Endothelial cell of umbilical vein (primary cell): ENCODE data around the gene MTR. TPM values are rescaled to one million over a fixed set of nuclear protein-coding genes. Genes with fewer than 3 reads are reported as not detected.

ENCODE experiments used
- BruUV-seq: library from RNA; stranded (reverse); fragments of 400-500 nt; replicated peaks from 2 replicates; lab custom pipeline; 2021; lab: Mats Ljungman, UMichigan
- CTCF ChIA-PET: fragments of 300-600, 350-600 bp; sonication (Branson Sonifier 250); formaldehyde crosslinking; loops from one replicate; lab custom pipeline; 2021; ENCODE audit warnings: antibody characterized with exemption, inconsistent platforms; lab: Charles Lee
- POLR2A ChIA-PET: fragments of 300-600, 350-600 bp; sonication (Branson Sonifier 250); formaldehyde crosslinking; loops from one replicate; lab custom pipeline; 2021; ENCODE audit warnings: antibody characterized with exemption, inconsistent platforms; lab: Charles Lee
- DNase-seq: peaks from one replicate; pipeline ENCODE4 v3.0.0-alpha.2; 2011; ENCODE audit warnings: low read depth, low spot score
- FAIRE-seq: peaks from 2 replicates; lab custom pipeline; 2011; peaks lifted over from hg19 to GRCh38; lab: Jason Lieb, UNC
- H2AFZ ChIP-seq: 2 replicates; pipeline ENCODE4 v1.6.0; 2012; ENCODE audit warnings: low read depth, low read length, control low read depth, inconsistent platforms
- H3K27ac ChIP-seq: 2 replicates; pipeline ENCODE4 v1.5.1; 2011; ENCODE audit warnings: low read depth, mild to moderate bottlenecking, control low read depth, low read length, moderate library complexity; ENCODE audit not compliant: insufficient read depth
- H3K27me3 ChIP-seq, 2 experiments: 2 replicates each; pipeline versions ENCODE4 v1.6.0 to v1.6.1; 2011; ENCODE audit warnings: low read length in 2 of 2, mixed read lengths in 1 of 2; ENCODE audit not compliant: control insufficient read depth in 2 of 2, insufficient read depth in 2 of 2
- H3K36me3 ChIP-seq, 2 experiments: 2 replicates in 1 of 2; 3 replicates in 1 of 2; pipeline ENCODE4 v1.5.1; 2011; ENCODE audit warnings: low read length in 2 of 2, mild to moderate bottlenecking in 1 of 2, moderate library complexity in 1 of 2; ENCODE audit not compliant: control insufficient read depth in 2 of 2, insufficient read depth in 2 of 2; ENCODE audit errors: extremely low read depth in 1 of 2
- H3K4me1 ChIP-seq: 3 replicates; pipeline ENCODE4 v1.5.1; 2011; ENCODE audit warnings: mild to moderate bottlenecking, low read length; ENCODE audit not compliant: control insufficient read depth, insufficient read depth; ENCODE audit errors: extremely low read depth
- H3K4me2 ChIP-seq: 2 replicates; pipeline ENCODE4 v1.6.1; 2011; ENCODE audit warnings: low read length, control low read depth, mixed read lengths; ENCODE audit not compliant: insufficient read depth
- H3K4me3 ChIP-seq, 3 experiments: fragments of 200-600 bp in 1 of 3; sonication (generic), shearing (Covaris generic) in 1 of 3; replicated peaks in 1 of 3; 2 replicates each; pipeline ENCODE4 v1.5.1; 2011 to 2016; ENCODE audit warnings: control low read depth in 3 of 3, low read length in 3 of 3, mild to moderate bottlenecking in 2 of 3, inconsistent platforms in 1 of 3, low read depth in 1 of 3, moderate library complexity in 1 of 3; ENCODE audit not compliant: insufficient read depth in 1 of 3
- H3K79me2 ChIP-seq: 2 replicates; pipeline ENCODE4 v1.6.0; 2012; ENCODE audit warnings: low read length, inconsistent platforms; ENCODE audit not compliant: control insufficient read depth, insufficient read depth
- H3K9ac ChIP-seq: replicated peaks from 2 replicates; pipeline ENCODE3; 2011; ENCODE audit warnings: low read length, control low read depth; ENCODE audit not compliant: insufficient read depth; ENCODE audit errors: extremely low read depth
- H3K9me1 ChIP-seq: replicated peaks from 3 replicates; pipeline ENCODE4 v1.6.0; 2011; ENCODE audit warnings: mild to moderate bottlenecking, low read length; ENCODE audit not compliant: control insufficient read depth, insufficient read depth; ENCODE audit errors: extremely low read depth
- H3K9me3 ChIP-seq: replicated peaks from 2 replicates; pipeline ENCODE4 v1.5.1; 2012; ENCODE audit warnings: low read length, inconsistent platforms; ENCODE audit not compliant: control insufficient read depth, insufficient read depth
- H4K20me1 ChIP-seq: replicated peaks from 2 replicates; pipeline ENCODE3; 2011; ENCODE audit warnings: mild to moderate bottlenecking, low read length; ENCODE audit not compliant: control insufficient read depth, insufficient read depth; ENCODE audit errors: extremely low read depth
- EZH2 ChIP-seq: IDR thresholded peaks from 2 replicates; pipeline ENCODE4 v1.6.1; 2012; ENCODE audit warnings: borderline replicate concordance, low read depth, mild to moderate bottlenecking, moderate library complexity, low read length, inconsistent platforms; ENCODE audit not compliant: severe bottlenecking
- FOS ChIP-seq: IDR thresholded peaks from 2 replicates; pipeline ENCODE4 v1.6.1; 2011; ENCODE audit warnings: mild to moderate bottlenecking, low read length, moderate library complexity, borderline replicate concordance; ENCODE audit not compliant: insufficient read depth
- GATA2 ChIP-seq: IDR thresholded peaks from 2 replicates; pipeline ENCODE4 v1.7.0; 2011; ENCODE audit warnings: low read depth, mild to moderate bottlenecking, moderate library complexity, mixed read lengths, low read length; ENCODE audit not compliant: insufficient read length, insufficient read depth
- JUN ChIP-seq: IDR thresholded peaks from 2 replicates; pipeline ENCODE4 v1.6.1; 2011; ENCODE audit warnings: borderline replicate concordance, low read depth; ENCODE audit not compliant: insufficient read length, insufficient read depth
- MYC ChIP-seq: IDR thresholded peaks from one replicate; pipeline ENCODE4 v1.6.1; 2011; ENCODE audit warnings: mild to moderate bottlenecking, low read depth, low read length
- POLR2A ChIP-seq: IDR thresholded peaks from 2 replicates; pipeline ENCODE4 v1.6.1; 2012; ENCODE audit warnings: low read depth, mild to moderate bottlenecking, control low read depth, low read length
- POLR2AphosphoS5 ChIP-seq: IDR thresholded peaks from 2 replicates; pipeline ENCODE4 v1.6.1; 2012; ENCODE audit warnings: low read depth, mild to moderate bottlenecking, control low read depth, low read length, moderate library complexity; ENCODE audit not compliant: insufficient read depth
- dilution Hi-C: fragments of 300-500 bp; cut with MboI; formaldehyde crosslinking; loops from one replicate; pipeline ENCODE4 v1.15.0; 2019; ENCODE audit warnings: low sequenced_read_pairs; ENCODE audit not compliant: extremely low pct_ligation_motif_present
- intact Hi-C: fragments of 100-400 bp; cut with micrococcal nuclease; formaldehyde crosslinking; loops from one replicate; pipeline ENCODE4 v1.10.0; 2022
- polyA plus RNA-seq, 4 experiments: library from polyadenylated mRNA; depleted of rRNA in 3 of 4; stranded (reverse) in 3 of 4; unstranded in 1 of 4; fragments of >200 nt; gene quantifications; 2 replicates each; pipeline versions ENCODE4 v1.2.1 to v1.2.3, GENCODE V29; 2011 to 2012; ENCODE audit warnings: missing spikeins in 1 of 4
- total RNA-seq: library from RNA; stranded (reverse); gene quantifications from 2 replicates; pipeline ENCODE4 v1.2.3, GENCODE V29; 2021
- TF ChIP-seq, protein P1 (sequence below), 2 donors: IDR thresholded peaks; 1 replicate in 1 of 2; 2 replicates in 1 of 2; pipeline ENCODE4 v1.5.1; 2011; ENCODE audit warnings: low read length in 2 of 2, mild to moderate bottlenecking in 2 of 2, moderate library complexity in 2 of 2, control low read depth in 1 of 2, inconsistent platforms in 1 of 2, low read depth in 1 of 2; ENCODE audit not compliant: insufficient read depth in 1 of 2; ENCODE audit errors: extremely low read depth in 1 of 2
- TF ChIP-seq, protein P2 (sequence below): IDR thresholded peaks from 2 replicates; pipeline ENCODE4 v1.6.1; 2011; ENCODE audit not compliant: insufficient read depth, insufficient read length

Gene MTR
- total and polyA plus RNA-seq, 2 donors (not counting 3 experiments of a cell fraction or from before 2014, with no cell fraction given): 6.7 to 45.2 TPM

DNA sequence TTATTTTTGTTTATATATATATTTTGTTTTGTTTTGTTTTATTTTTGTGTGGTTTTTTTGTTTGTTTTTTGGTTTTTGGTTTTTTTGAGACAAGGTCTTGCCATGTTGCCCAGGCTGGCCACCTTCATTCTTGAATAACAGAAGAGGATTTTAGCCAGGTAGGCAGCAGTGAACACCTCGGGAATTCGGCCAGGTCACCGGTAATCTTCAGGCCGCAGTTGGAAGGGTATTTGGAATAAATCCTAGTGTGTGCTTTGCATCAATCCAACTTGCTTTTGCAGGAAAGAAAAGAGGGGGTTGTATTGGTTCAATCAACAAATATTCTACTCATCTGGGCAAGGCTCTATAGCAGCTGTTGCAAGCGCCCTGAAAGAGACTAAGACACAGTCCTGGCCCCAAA is 155.3 kb downstream of the MTR start:
- Histone ChIP-seq H3K9me1 (no peaks in the 10 kb centered on the region), H3K4me3 (no peak overlapping the region), H3K9me3 (no peaks in the 10 kb centered on the region), H3K4me2 (no peak overlapping the region), H3K36me3 (no peaks in the 10 kb centered on the region), H3K4me1 (no peaks in the 10 kb centered on the region), H3K27me3 (no peaks in the 10 kb centered on the region), H2AFZ (no peak overlapping the region), H3K79me2 (no peaks in the 10 kb centered on the region), H3K27ac (no peak overlapping the region), H4K20me1 (no peaks in the 10 kb centered on the region), H3K9ac (no peak overlapping the region)
- FAIRE-seq: no peak
- TF ChIP-seq, protein P1, sequence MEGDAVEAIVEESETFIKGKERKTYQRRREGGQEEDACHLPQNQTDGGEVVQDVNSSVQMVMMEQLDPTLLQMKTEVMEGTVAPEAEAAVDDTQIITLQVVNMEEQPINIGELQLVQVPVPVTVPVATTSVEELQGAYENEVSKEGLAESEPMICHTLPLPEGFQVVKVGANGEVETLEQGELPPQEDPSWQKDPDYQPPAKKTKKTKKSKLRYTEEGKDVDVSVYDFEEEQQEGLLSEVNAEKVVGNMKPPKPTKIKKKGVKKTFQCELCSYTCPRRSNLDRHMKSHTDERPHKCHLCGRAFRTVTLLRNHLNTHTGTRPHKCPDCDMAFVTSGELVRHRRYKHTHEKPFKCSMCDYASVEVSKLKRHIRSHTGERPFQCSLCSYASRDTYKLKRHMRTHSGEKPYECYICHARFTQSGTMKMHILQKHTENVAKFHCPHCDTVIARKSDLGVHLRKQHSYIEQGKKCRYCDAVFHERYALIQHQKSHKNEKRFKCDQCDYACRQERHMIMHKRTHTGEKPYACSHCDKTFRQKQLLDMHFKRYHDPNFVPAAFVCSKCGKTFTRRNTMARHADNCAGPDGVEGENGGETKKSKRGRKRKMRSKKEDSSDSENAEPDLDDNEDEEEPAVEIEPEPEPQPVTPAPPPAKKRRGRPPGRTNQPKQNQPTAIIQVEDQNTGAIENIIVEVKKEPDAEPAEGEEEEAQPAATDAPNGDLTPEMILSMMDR (IDR thresholded peaks at IDR 0.05; ENCODE audit: extremely low read depth in 1 of 2, insufficient read depth in 1 of 2, low read depth in 1 of 2, low read length in 2 of 2): no peak
- TF ChIP-seq POLR2A (no peak), JUN (no peak), GATA2 (no peak), MYC (no peak), EZH2 (no peak), POLR2AphosphoS5 (no peak), FOS (no peak)
- TF ChIP-seq, protein P2, sequence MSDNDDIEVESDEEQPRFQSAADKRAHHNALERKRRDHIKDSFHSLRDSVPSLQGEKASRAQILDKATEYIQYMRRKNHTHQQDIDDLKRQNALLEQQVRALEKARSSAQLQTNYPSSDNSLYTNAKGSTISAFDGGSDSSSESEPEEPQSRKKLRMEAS: no peak
- ChIA-PET CTCF (no interaction called here), POLR2A (no interaction called here)
- intact Hi-C loops: no loop called here
- no TSS peak for BruUV-seq
- no peak for DNase-seq
- dilution Hi-C loops: no loop called here
